SK-N-SH (cell line): ENCODE data around the gene FBLN7. TPM values are rescaled to one million over a fixed set of nuclear protein-coding genes. Genes with fewer than 3 reads are reported as not detected.

Experiments
- CTCF ChIA-PET: fragments of 300-600, 350-600 bp; formaldehyde crosslinking; extraction: SDS; loops from one replicate; lab custom pipeline; 2021; lab: Yijun Ruan, JAX
- POLR2A ChIA-PET: fragments of 350-600 bp; sonication (Branson Sonifier 250); formaldehyde crosslinking; extraction: SDS; loops from one replicate; lab custom pipeline; 2020; ENCODE audit warnings: antibody characterized with exemption, inconsistent platforms; lab: Yijun Ruan, JAX
- DNase-seq: peaks from one replicate; pipeline ENCODE4 v3.0.0; 2012
- H2AFZ ChIP-seq: fragments of 200-600 bp; sonication (generic); 2 replicates; pipeline ENCODE4 v1.8.1; 2016; ENCODE audit warnings: antibody characterized with exemption, mild to moderate bottlenecking, low read depth
- H3F3A ChIP-seq: fragments of 200-600 bp; sonication (generic); replicated peaks from 2 replicates; pipeline ENCODE3; 2016; ENCODE audit warnings: antibody characterized with exemption, mild to moderate bottlenecking; ENCODE audit not compliant: insufficient read depth
- H3K27ac ChIP-seq, 2 experiments: fragments of 200-500 bp in 1 of 2; fragments of 200-600 bp in 1 of 2; sonication (Bioruptor generic) in 1 of 2; sonication (generic), shearing (Covaris generic) in 1 of 2; 2 replicates each; pipeline versions ENCODE4 v1.5.1 to v1.6.1; 2014 to 2016; ENCODE audit warnings: low read depth in 2 of 2, inconsistent platforms in 1 of 2, low read length in 1 of 2, mild to moderate bottlenecking in 1 of 2, mixed read lengths in 1 of 2
- H3K27me3 ChIP-seq: fragments of 200-600 bp; sonication (generic), shearing (Covaris generic); 2 replicates; pipeline ENCODE4 v1.6.1; 2016; ENCODE audit warnings: mixed run types; ENCODE audit not compliant: insufficient read depth
- H3K36me3 ChIP-seq, 2 experiments: fragments of 200-500 bp in 1 of 2; fragments of 200-600 bp in 1 of 2; sonication (Bioruptor generic) in 1 of 2; sonication (generic) in 1 of 2; replicated peaks in 1 of 2; 2 replicates each; pipeline versions ENCODE3 to v1.5.1; 2014 to 2016; ENCODE audit warnings: low read length in 1 of 2, mild to moderate bottlenecking in 1 of 2; ENCODE audit not compliant: insufficient read depth in 2 of 2, control insufficient read depth in 1 of 2
- H3K4me1 ChIP-seq, 2 experiments: fragments of 200-500 bp in 1 of 2; fragments of 200-600 bp in 1 of 2; sonication (Bioruptor generic) in 1 of 2; sonication (generic), shearing (Covaris generic) in 1 of 2; 2 replicates each; pipeline versions ENCODE4 v1.5.1 to v1.6.1; 2014 to 2016; ENCODE audit warnings: low read depth in 1 of 2, low read length in 1 of 2, mixed run types in 1 of 2; ENCODE audit not compliant: insufficient read depth in 2 of 2, control insufficient read depth in 1 of 2
- H3K4me2 ChIP-seq: fragments of 200-600 bp; sonication (generic), shearing (Covaris generic); 2 replicates; pipeline ENCODE4 v1.6.1; 2017; ENCODE audit warnings: mixed run types
- H3K4me3 ChIP-seq, 2 experiments: fragments of 200-500 bp in 1 of 2; fragments of 200-600 bp in 1 of 2; sonication (Bioruptor generic) in 1 of 2; sonication (generic), shearing (Covaris generic) in 1 of 2; 2 replicates each; pipeline versions ENCODE4 v1.5.1 to v1.8.1; 2014 to 2016; ENCODE audit warnings: low read depth in 2 of 2, inconsistent platforms in 1 of 2, low read length in 1 of 2, mild to moderate bottlenecking in 1 of 2, mixed read lengths in 1 of 2, moderate library complexity in 1 of 2
- H3K79me2 ChIP-seq: fragments of 200-600 bp; sonication (generic); 2 replicates; pipeline ENCODE4 v1.8.1; 2017; ENCODE audit warnings: mild to moderate bottlenecking; ENCODE audit not compliant: insufficient read depth
- H3K9ac ChIP-seq: fragments of 200-600 bp; sonication (generic); 2 replicates; pipeline ENCODE4 v1.6.1; 2017; ENCODE audit warnings: mixed run types
- H3K9me2 ChIP-seq: fragments of 200-600 bp; sonication (generic); 2 replicates; pipeline ENCODE4 v1.6.1; 2017; ENCODE audit warnings: mixed run types
- H3K9me3 ChIP-seq: fragments of 200-600 bp; sonication (generic); 2 replicates; pipeline ENCODE4 v1.6.1; 2017; ENCODE audit warnings: mixed run types, mild to moderate bottlenecking, moderate library complexity
- H4K20me1 ChIP-seq: fragments of 200-600 bp; sonication (generic); 2 replicates; pipeline ENCODE4 v1.6.1; 2017; ENCODE audit warnings: mild to moderate bottlenecking, mixed run types; ENCODE audit not compliant: insufficient read depth
- CHD2 ChIP-seq: fragments of 150-350 bp; IDR thresholded peaks from 2 replicates; pipeline ENCODE4 v1.6.1; 2018; ENCODE audit warnings: low read length; ENCODE audit not compliant: partially characterized antibody
- EP300 ChIP-seq, 2 experiments: IDR thresholded peaks; 2 replicates each; pipeline versions ENCODE4 v1.4.0 to v1.6.1; 2012; ENCODE audit warnings: borderline replicate concordance in 1 of 2, low read depth in 1 of 2, low read length in 1 of 2
- EZH2phosphoT487 ChIP-seq: fragments of 200-600 bp; sonication (generic); IDR thresholded peaks from 2 replicates; pipeline ENCODE4 v1.6.1; 2017; ENCODE audit warnings: low read depth, mixed run types, mild to moderate bottlenecking, antibody characterized with exemption, moderate library complexity, borderline replicate concordance
- GABPA ChIP-seq: IDR thresholded peaks from 2 replicates; pipeline ENCODE4 v1.4.0; 2012; ENCODE audit warnings: low read depth, mild to moderate bottlenecking
- GATA2 ChIP-seq: sonication (generic); formaldehyde crosslinking; IDR thresholded peaks from 2 replicates; pipeline ENCODE4 v1.5.0; 2020; ENCODE audit warnings: mild to moderate bottlenecking, missing genetic modification reagents
- JUND ChIP-seq: IDR thresholded peaks from 2 replicates; pipeline ENCODE4 v1.4.0; 2012
- MEF2A ChIP-seq: IDR thresholded peaks from 2 replicates; pipeline ENCODE4 v1.4.0; 2012; ENCODE audit warnings: low read depth, borderline replicate concordance
- NRF1 ChIP-seq: IDR thresholded peaks from 2 replicates; pipeline ENCODE4 v1.6.1; 2012; ENCODE audit warnings: low read depth, mild to moderate bottlenecking, low read length
- POLR2AphosphoS5 ChIP-seq: IDR thresholded peaks from 2 replicates; pipeline ENCODE4 v1.6.1; 2012; ENCODE audit warnings: low read depth, low read length
- RCOR1 ChIP-seq: fragments of 150-350 bp; IDR thresholded peaks from 2 replicates; pipeline ENCODE4 v1.6.1; 2017; ENCODE audit warnings: antibody characterized with exemption, low read length
- SIN3A ChIP-seq: IDR thresholded peaks from 2 replicates; pipeline ENCODE4 v1.6.1; 2012; ENCODE audit warnings: low read depth, mild to moderate bottlenecking, low read length, moderate library complexity, borderline replicate concordance
- TAF1 ChIP-seq: IDR thresholded peaks from 2 replicates; pipeline ENCODE4 v1.6.1; 2012; ENCODE audit warnings: low read depth, mild to moderate bottlenecking, low read length, moderate library complexity, borderline replicate concordance
- TCF12 ChIP-seq: IDR thresholded peaks from 2 replicates; pipeline ENCODE4 v1.4.0; 2012
- USF1 ChIP-seq: IDR thresholded peaks from 2 replicates; pipeline ENCODE4 v1.4.0; 2012; ENCODE audit warnings: low read depth, borderline replicate concordance
- WGBS: methylation state at CpG from one replicate; pipeline ENCODE4 v1.1.6; 2017; ENCODE audit warnings: low lambda C conversion rate; 5-methylcytosine and 5-hydroxymethylcytosine counted together
- polyA plus RNA-seq, 3 experiments: library from polyadenylated mRNA; depleted of rRNA; stranded (reverse); fragments of >200 nt; gene quantifications; 2 replicates each; pipeline ENCODE4 v1.2.3, GENCODE V29; 2012
- TF ChIP-seq, protein P1 (sequence below): IDR thresholded peaks from 2 replicates; pipeline ENCODE4 v1.4.0; 2012; ENCODE audit warnings: low read depth, borderline replicate concordance

FBLN7 gene
- polyA plus RNA-seq, 1 of the 3 experiments (the other 2 are of a cell fraction): 4.4 TPM

DNA sequence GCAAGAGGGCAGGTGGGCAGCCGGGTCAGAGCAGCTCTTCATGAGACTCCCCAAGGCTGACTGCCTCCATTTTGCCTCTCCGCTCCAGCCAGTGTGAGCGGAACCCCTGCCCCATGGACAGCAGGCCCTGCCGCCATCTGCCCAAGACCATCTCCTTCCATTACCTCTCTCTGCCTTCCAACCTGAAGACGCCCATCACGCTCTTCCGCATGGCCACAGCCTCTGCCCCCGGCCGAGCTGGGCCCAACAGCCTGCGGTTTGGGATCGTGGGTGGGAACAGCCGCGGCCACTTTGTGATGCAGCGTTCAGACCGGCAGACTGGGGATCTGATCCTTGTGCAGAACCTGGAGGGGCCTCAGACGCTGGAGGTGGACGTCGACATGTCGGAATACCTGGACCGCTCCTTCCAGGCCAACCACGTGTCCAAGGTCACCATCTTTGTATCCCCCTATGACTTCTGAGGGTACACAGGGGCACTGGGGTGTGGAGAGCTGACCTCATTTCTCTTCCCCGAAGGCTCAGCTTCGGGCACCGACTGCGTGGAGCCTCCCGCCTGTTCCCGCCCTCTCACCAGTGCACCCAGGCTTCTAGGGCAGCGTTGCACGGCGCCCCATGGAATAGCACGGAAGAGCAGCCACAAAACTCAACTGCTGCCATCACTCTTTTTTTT lies 49.0 kb downstream of the FBLN7 start:
- CTCF ChIA-PET: no interaction called here
- Histone ChIP-seq H3K27ac (no peak overlapping the region), H3K4me2 (no peak overlapping the region)

GRCh38 chr2:112187805-112188596 lies 49.8 kb downstream of the FBLN7 start:
- CTCF ChIA-PET: no interaction called here
- Histone ChIP-seq H4K20me1 (no peaks in the 10 kb centered on the region), H3K9me2 (no peaks in the 10 kb centered on the region), H3K9me3 (no peaks in the 10 kb centered on the region), H3K9ac (no peak overlapping the region), H3K4me2 (no peak overlapping the region), H2AFZ (no peak overlapping the region), H3F3A (no peaks in the 10 kb centered on the region), H3K27me3 (no peaks in the 10 kb centered on the region), H3K4me3 (no peak overlapping the region), H3K27ac (no peak overlapping the region), H3K4me1 (no peaks in the 10 kb centered on the region), H3K36me3 (no peaks in the 10 kb centered on the region), H3K79me2 (no peaks in the 10 kb centered on the region)
- no peak for DNase-seq
- POLR2A ChIA-PET: no interaction called here
- no peak for TF ChIP-seq GABPA
- no peak for TF ChIP-seq SIN3A
- WGBS: 76% methylated on average over 9 of the region's 9 CpGs

More for the DNA sequence above, 49.0 kb downstream of the FBLN7 start:
- Histone ChIP-seq H3K4me3 (no peak overlapping the region), H2AFZ (no peak overlapping the region), H4K20me1 (no peaks in the 10 kb centered on the region), H3K9ac (no peak overlapping the region), H3K36me3 (no peaks in the 10 kb centered on the region), H3K9me2 (no peaks in the 10 kb centered on the region), H3K9me3 (no peaks in the 10 kb centered on the region), H3K4me1 (no peaks in the 10 kb centered on the region), H3K27me3 (no peaks in the 10 kb centered on the region), H3F3A (no peaks in the 10 kb centered on the region), H3K79me2 (no peaks in the 10 kb centered on the region)
- DNase-seq: no peak
- WGBS: 92% methylated on average over 20 of the region's 31 CpGs
- POLR2A ChIA-PET: no interaction called here
- no peak for TF ChIP-seq NRF1
- no peak for TF ChIP-seq MEF2A
- no peak for TF ChIP-seq USF1

GRCh38 chr2:112189001-112189556 lies 50.9 kb downstream of the FBLN7 start:
- ChIA-PET CTCF (no interaction called here), POLR2A (no interaction called here)
- no peak for DNase-seq
- Histone ChIP-seq H3K27me3 (no peaks in the 10 kb centered on the region), H2AFZ (no peak overlapping the region), H3K9me2 (no peaks in the 10 kb centered on the region), H3K79me2 (no peaks in the 10 kb centered on the region), H3F3A (no peaks in the 10 kb centered on the region), H3K9me3 (no peaks in the 10 kb centered on the region), H3K4me3 (no peak overlapping the region), H3K36me3 (no peaks in the 10 kb centered on the region), H3K9ac (no peak overlapping the region), H3K27ac (no peak overlapping the region), H3K4me2 (no peak overlapping the region), H3K4me1 (no peaks in the 10 kb centered on the region), H4K20me1 (no peaks in the 10 kb centered on the region)
- WGBS: 90% methylated on average over 2 of the region's 3 CpGs
- TF ChIP-seq, protein P1, sequence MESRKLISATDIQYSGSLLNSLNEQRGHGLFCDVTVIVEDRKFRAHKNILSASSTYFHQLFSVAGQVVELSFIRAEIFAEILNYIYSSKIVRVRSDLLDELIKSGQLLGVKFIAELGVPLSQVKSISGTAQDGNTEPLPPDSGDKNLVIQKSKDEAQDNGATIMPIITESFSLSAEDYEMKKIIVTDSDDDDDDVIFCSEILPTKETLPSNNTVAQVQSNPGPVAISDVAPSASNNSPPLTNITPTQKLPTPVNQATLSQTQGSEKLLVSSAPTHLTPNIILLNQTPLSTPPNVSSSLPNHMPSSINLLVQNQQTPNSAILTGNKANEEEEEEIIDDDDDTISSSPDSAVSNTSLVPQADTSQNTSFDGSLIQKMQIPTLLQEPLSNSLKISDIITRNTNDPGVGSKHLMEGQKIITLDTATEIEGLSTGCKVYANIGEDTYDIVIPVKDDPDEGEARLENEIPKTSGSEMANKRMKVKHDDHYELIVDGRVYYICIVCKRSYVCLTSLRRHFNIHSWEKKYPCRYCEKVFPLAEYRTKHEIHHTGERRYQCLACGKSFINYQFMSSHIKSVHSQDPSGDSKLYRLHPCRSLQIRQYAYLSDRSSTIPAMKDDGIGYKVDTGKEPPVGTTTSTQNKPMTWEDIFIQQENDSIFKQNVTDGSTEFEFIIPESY: no peak
- TF ChIP-seq EP300 (IDR thresholded peaks at IDR 0.05; ENCODE audit: borderline replicate concordance in 1 of 2, low read depth in 1 of 2, low read length in 1 of 2) (no peak), EZH2phosphoT487 (no peak), CHD2 (no peak), TCF12 (no peak), RCOR1 (no peak), USF1 (no peak), GATA2 (no peak), TAF1 (no peak), JUND (no peak), POLR2AphosphoS5 (no peak)
